Transverse colon (tissue), 4 donors: ENCODE data around the gene CFAP61. TPM values are rescaled to one million over a fixed set of nuclear protein-coding genes. Genes with fewer than 3 reads are reported as not detected.

Experiments
- DNase-seq: peaks from one replicate; pipeline ENCODE4 v3.0.0-alpha.2; 2019
- H3K27ac ChIP-seq, 4 donors: fragments of 200-600 bp; sonication (generic); 2 replicates each; pipeline ENCODE4 v1.5.1; 2016 to 2018; ENCODE audit warnings: inconsistent platforms in 4 of 4
- H3K27me3 ChIP-seq: fragments of 200-600 bp; sonication (generic); 2 replicates; pipeline ENCODE4 v1.5.1; 2017; ENCODE audit warnings: inconsistent platforms
- H3K36me3 ChIP-seq, 4 donors: fragments of 200-600 bp; sonication (generic); 2 replicates each; pipeline ENCODE4 v1.5.1; 2017 to 2019; ENCODE audit warnings: inconsistent platforms in 4 of 4
- H3K4me1 ChIP-seq, 4 donors: fragments of 200-600 bp; sonication (generic); 2 replicates each; pipeline ENCODE4 v1.5.1; 2017 to 2020; ENCODE audit warnings: inconsistent platforms in 4 of 4
- H3K4me3 ChIP-seq, 4 donors: fragments of 200-600 bp; sonication (generic); 1 replicate in 1 of 4; 2 replicates in 3 of 4; pipeline versions ENCODE4 v1.5.1 to v1.6.1; 2017 to 2019; ENCODE audit warnings: inconsistent platforms in 4 of 4
- H3K9me3 ChIP-seq, 2 donors: fragments of 200-600 bp; sonication (generic); 2 replicates each; pipeline ENCODE4 v1.5.1; 2017 to 2019; ENCODE audit warnings: inconsistent platforms in 2 of 2
- EP300 ChIP-seq: sonication (generic); formaldehyde crosslinking; IDR thresholded peaks from one replicate; pipeline ENCODE4 v1.6.1; 2017; ENCODE audit warnings: antibody characterized with exemption, low read depth
- POLR2A ChIP-seq: fragments of 450-650 bp; IDR thresholded peaks from one replicate; pipeline ENCODE4 v1.6.1; 2016; ENCODE audit warnings: antibody characterized with exemption, mild to moderate bottlenecking, moderate library complexity
- POLR2AphosphoS5 ChIP-seq, 3 donors: sonication (generic); formaldehyde crosslinking; IDR thresholded peaks; one replicate each; pipeline ENCODE4 v1.6.1; 2016; ENCODE audit warnings: antibody characterized with exemption in 3 of 3
- WGBS, 2 donors: methylation state at CpG; one replicate each; pipeline ENCODE4 v1.1.5; 2018; ENCODE audit warnings: low coverage in 1 of 2; 5-methylcytosine and 5-hydroxymethylcytosine counted together
- in situ Hi-C, 4 donors: fragments of 200-750 bp; cut with MboI; loops; one replicate each; pipeline versions ENCODE4 v1.15.0 to v1.15.1; 2017; ENCODE audit warnings: low sequenced_read_pairs in 3 of 4, low pct_ligation_motif_present in 1 of 4, low pct_unique_long_range_greater_than_20kb in 1 of 4
- intact Hi-C: fragments of 100-400 bp; cut with DNase I; formaldehyde crosslinking; loops from one replicate; pipeline ENCODE4 v1.15.1; 2023; ENCODE audit warnings: low total_unique reads
- total RNA-seq, 4 donors: library from RNA; depleted of rRNA; stranded (reverse); fragments of >200 nt; gene quantifications; one replicate each; pipeline ENCODE4 v1.1.0, GENCODE V29; 2016
- TF ChIP-seq, protein P1 (sequence below), 5 experiments: fragments of 200-600 bp in 3 of 5; fragments of 450-650 bp in 2 of 5; sonication (generic) in 3 of 5; IDR thresholded peaks; 1 replicate in 2 of 5; 2 replicates in 3 of 5; pipeline ENCODE4 v1.5.1; 2016 to 2017; ENCODE audit warnings: antibody characterized with exemption in 5 of 5, inconsistent platforms in 3 of 5, mild to moderate bottlenecking in 2 of 5, moderate library complexity in 1 of 5

Gene CFAP61
- total RNA-seq, 4 donors from 2014 or later = 0.27 TPM; not detected in 3

DNA sequence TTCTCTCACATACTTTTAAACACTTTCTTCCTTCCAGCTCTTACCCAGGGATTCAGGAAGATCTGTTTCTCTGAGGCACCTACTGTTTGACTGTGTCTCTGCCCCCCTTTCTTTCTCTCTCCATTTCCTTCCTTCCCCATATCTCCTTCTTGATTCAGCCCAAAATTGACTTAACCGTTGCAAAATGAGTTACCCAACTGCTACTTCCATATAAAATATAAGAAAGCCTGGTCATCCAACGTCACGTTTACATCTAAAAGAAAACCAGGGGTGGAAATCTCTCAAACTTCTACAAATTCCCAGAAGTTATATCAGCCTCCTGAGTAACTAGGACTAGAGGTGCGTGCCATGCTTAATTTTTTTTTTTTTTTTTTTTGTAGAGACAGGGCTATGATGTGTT lies 220.4 kb downstream of the CFAP61 start:
- in situ Hi-C loops (no loop called here), intact Hi-C loops (no loop called here)
- WGBS, 2 donors = 75 to 85% methylated on average over 4 of the region's 4 CpGs
- H3K9me3 ChIP-seq = no peaks in the 10 kb centered on the region
- no peaks in the 10 kb centered on the region for H3K4me1 ChIP-seq
- no peaks in the 10 kb centered on the region for H3K36me3 ChIP-seq
- H3K4me3 ChIP-seq = no peak overlapping the region
- H3K27me3 ChIP-seq = peaks cover 4% of the 10 kb centered on the region
- no peak for DNase-seq
- TF ChIP-seq, protein P1, sequence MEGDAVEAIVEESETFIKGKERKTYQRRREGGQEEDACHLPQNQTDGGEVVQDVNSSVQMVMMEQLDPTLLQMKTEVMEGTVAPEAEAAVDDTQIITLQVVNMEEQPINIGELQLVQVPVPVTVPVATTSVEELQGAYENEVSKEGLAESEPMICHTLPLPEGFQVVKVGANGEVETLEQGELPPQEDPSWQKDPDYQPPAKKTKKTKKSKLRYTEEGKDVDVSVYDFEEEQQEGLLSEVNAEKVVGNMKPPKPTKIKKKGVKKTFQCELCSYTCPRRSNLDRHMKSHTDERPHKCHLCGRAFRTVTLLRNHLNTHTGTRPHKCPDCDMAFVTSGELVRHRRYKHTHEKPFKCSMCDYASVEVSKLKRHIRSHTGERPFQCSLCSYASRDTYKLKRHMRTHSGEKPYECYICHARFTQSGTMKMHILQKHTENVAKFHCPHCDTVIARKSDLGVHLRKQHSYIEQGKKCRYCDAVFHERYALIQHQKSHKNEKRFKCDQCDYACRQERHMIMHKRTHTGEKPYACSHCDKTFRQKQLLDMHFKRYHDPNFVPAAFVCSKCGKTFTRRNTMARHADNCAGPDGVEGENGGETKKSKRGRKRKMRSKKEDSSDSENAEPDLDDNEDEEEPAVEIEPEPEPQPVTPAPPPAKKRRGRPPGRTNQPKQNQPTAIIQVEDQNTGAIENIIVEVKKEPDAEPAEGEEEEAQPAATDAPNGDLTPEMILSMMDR (IDR thresholded peaks at IDR 0.05) = no peak
- TF ChIP-seq EP300 = no peak
- TF ChIP-seq POLR2AphosphoS5 (IDR thresholded peaks at IDR 0.05) = no peak
- no peak for TF ChIP-seq POLR2A
- no peak overlapping the region for H3K27ac ChIP-seq

DNA sequence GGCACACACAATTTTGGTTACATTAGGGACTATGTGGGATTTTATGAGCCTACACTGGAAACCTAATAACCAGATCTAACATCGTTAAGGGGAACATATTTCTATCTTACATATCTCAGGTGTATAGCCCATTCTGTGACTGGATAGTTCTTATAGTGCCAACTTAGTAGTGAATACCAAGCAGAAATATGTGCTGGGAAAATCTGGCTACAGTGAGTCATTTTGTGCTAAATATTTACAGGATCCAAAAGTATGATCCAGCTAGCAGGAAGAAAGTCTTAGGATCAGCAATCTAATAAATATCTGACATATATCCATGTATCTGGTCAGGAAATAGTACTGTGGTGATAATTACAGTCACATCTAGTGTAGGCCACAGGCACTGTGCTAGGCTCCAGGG lies 221.0 kb downstream of the CFAP61 start:
- DNase-seq = no peak
- Histone ChIP-seq H3K36me3 (no peaks in the 10 kb centered on the region), H3K9me3 (no peaks in the 10 kb centered on the region), H3K4me1 (no peaks in the 10 kb centered on the region), H3K27me3 (peaks cover 4% of the 10 kb centered on the region), H3K4me3 (no peak overlapping the region), H3K27ac (no peak overlapping the region)
- in situ Hi-C loops = no loop called here
- intact Hi-C loops = no loop called here
- WGBS, 2 donors = 31 to 100% methylated on average over 1 of the region's 1 CpG
- TF ChIP-seq, protein P1 (IDR thresholded peaks at IDR 0.05) = no peak
- TF ChIP-seq POLR2AphosphoS5 (IDR thresholded peaks at IDR 0.05) (no peak), POLR2A (no peak), EP300 (no peak)

DNA sequence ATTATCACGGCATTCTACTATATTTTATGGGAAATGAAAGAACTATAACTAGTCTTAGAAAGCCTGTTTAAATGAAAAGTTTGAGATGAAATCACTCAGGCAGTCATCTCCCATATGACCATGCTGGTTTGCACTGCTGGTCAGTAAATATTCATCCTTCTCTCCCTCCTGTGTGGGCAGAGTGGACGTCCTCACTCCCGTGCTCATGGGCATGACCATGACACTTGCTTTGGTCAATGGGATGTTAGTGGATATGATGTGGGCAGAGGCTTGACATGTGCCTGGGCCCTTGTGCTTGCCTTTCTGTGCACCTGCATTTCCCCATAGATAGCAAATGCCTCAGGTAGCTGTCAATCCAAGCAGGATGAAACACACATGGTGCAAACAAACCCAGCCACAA lies 222.5 kb downstream of the CFAP61 start:
- in situ Hi-C loops = no loop called here
- WGBS, 2 donors = 84 to 90% methylated on average over 2 to 3 of the region's 3 CpGs
- H3K36me3 ChIP-seq = no peaks in the 10 kb centered on the region

DNA sequence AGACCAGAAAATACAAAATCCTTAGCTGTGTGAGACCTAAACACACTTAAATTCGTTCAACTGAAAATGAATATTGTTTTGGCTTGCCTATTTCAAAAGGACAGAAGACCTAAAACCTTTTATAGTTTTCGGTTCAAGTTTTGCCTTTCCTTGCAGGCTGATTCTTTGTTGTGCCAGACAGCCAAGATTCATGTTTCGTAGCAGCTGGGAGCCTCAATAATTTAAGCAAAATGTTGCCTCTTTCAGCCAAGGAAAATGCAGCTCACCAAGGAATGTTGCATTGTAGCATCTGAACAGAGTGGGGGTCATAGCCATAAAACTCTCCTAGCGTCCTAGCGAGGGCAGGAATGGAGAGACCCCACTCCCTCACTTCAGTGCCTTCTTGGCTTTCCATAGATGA lies 223.3 kb downstream of the CFAP61 start:
- WGBS, 2 donors = 62 to 79% methylated on average over 5 of the region's 5 CpGs
- Histone ChIP-seq H3K27ac (no peak overlapping the region), H3K9me3 (no peaks in the 10 kb centered on the region), H3K27me3 (peaks cover 4% of the 10 kb centered on the region), H3K4me1 (no peaks in the 10 kb centered on the region), H3K36me3 (no peaks in the 10 kb centered on the region), H3K4me3 (no peak overlapping the region)
- TF ChIP-seq POLR2AphosphoS5 (IDR thresholded peaks at IDR 0.05) (no peak), POLR2A (no peak), EP300 (no peak)
- TF ChIP-seq, protein P1 (IDR thresholded peaks at IDR 0.05) = no peak
- intact Hi-C loops = no loop called here
- DNase-seq = no peak
- in situ Hi-C loops = no loop called here

More for the DNA sequence above, 222.5 kb downstream of the CFAP61 start:
- Histone ChIP-seq H3K4me1 (no peaks in the 10 kb centered on the region), H3K27me3 (peaks cover 4% of the 10 kb centered on the region), H3K4me3 (no peak overlapping the region), H3K27ac (no peak overlapping the region), H3K9me3 (no peaks in the 10 kb centered on the region)
- no peak for DNase-seq
- intact Hi-C loops = no loop called here
- TF ChIP-seq EP300 = no peak
- no peak for TF ChIP-seq POLR2AphosphoS5 (IDR thresholded peaks at IDR 0.05)
- TF ChIP-seq, protein P1 (IDR thresholded peaks at IDR 0.05) = no peak
- no peak for TF ChIP-seq POLR2A
